ENCODE data around the gene FCRL3. TPM values are rescaled to one million over a fixed set of nuclear protein-coding genes. Genes with fewer than 3 reads are reported as not detected.
"Not testable (repeated sequence)": the region's sequence is repeated elsewhere in the genome, so short reads cannot be mapped to it uniquely, and the experiment has no call there.

FCRL3 gene
- total RNA-seq (2014; rRNA removed; shearing (Covaris generic)) = not detected in 2 replicates

GRCh38 chr1:157700732-157701131 lies at the start of gene FCRL3:
Gene FCRL3, minus strand, starts transcription at chr1:157700769. Its CDS starts 280 bp downstream, at chr1:157700489.
- no peak for DNase-seq (ENCODE audit: low spot score)

- no peak for DNase-seq (ENCODE audit: low spot score)
These were observed 47.8 kb upstream of the FCRL3 start for GRCh38 chr1:157748262-157748817.

GRCh38 chr1:157739229-157739901 lies 38.8 kb upstream of the FCRL3 start:
- no peak for DNase-seq (ENCODE audit: low spot score)

- not testable (repeated sequence) for DNase-seq (ENCODE audit: low spot score)
These were observed 35.4 kb upstream of the FCRL3 start for GRCh38 chr1:157735991-157736390.

GRCh38 chr1:157734321-157734720 lies 33.8 kb upstream of the FCRL3 start:
- DNase-seq (ENCODE audit: low spot score) = no peak

- no peak for DNase-seq (ENCODE audit: low spot score)
These were observed 32.2 kb upstream of the FCRL3 start for GRCh38 chr1:157732755-157733154.

GRCh38 chr1:157725221-157725577 lies 24.6 kb upstream of the FCRL3 start:
- DNase-seq (ENCODE audit: low spot score) = no peak

- no peak for DNase-seq (ENCODE audit: low spot score)
These were observed 24.1 kb upstream of the FCRL3 start for GRCh38 chr1:157724537-157725220.

GRCh38 chr1:157723157-157723556 lies 22.6 kb upstream of the FCRL3 start:
- no peak for DNase-seq (ENCODE audit: low spot score)

GRCh38 chr1:157721985-157722384 lies 21.4 kb upstream of the FCRL3 start:
- DNase-seq (ENCODE audit: low spot score) = no peak

- DNase-seq (ENCODE audit: low spot score) = no peak
These were observed 15.2 kb upstream of the FCRL3 start for GRCh38 chr1:157715736-157716135.

- DNase-seq (ENCODE audit: low spot score) = no peak
These were observed 11.2 kb upstream of the FCRL3 start for GRCh38 chr1:157711802-157712201.

- DNase-seq (ENCODE audit: low spot score) = no peak
These were observed 4.3 kb upstream of the FCRL3 start for GRCh38 chr1:157704878-157705277.

- DNase-seq (ENCODE audit: low spot score) = no peak
These were observed 3.4 kb upstream of the FCRL3 start for GRCh38 chr1:157703981-157704380.

- DNase-seq (ENCODE audit: low spot score) = no peak
These were observed 1.8 kb upstream of the FCRL3 start for GRCh38 chr1:157702308-157702825.

GRCh38 chr1:157700305-157700704 lies 264 bp downstream of the FCRL3 start:
- no peak for DNase-seq (ENCODE audit: low spot score)

GRCh38 chr1:157697781-157698569 lies 2.6 kb downstream of the FCRL3 start:
- DNase-seq (ENCODE audit: low spot score) = no peak

- DNase-seq (ENCODE audit: low spot score) = no peak
These were observed 3.5 kb downstream of the FCRL3 start for GRCh38 chr1:157696966-157697628.

GRCh38 chr1:157695417-157695816 lies 5.2 kb downstream of the FCRL3 start:
- DNase-seq (ENCODE audit: low spot score) = no peak

GRCh38 chr1:157691285-157691920 lies 9.2 kb downstream of the FCRL3 start:
- no peak for DNase-seq (ENCODE audit: low spot score)

Measured in H4 (cell line).